ENCODE measurements around the gene POU6F2.
A peak's percentile ranks its signal among the peaks of the same experiment; 100 is the strongest.
"Not testable (repeated sequence)": the region's sequence is repeated elsewhere in the genome, so short reads cannot be mapped to it uniquely, and the experiment has no call there.

Gene POU6F2

DNA sequence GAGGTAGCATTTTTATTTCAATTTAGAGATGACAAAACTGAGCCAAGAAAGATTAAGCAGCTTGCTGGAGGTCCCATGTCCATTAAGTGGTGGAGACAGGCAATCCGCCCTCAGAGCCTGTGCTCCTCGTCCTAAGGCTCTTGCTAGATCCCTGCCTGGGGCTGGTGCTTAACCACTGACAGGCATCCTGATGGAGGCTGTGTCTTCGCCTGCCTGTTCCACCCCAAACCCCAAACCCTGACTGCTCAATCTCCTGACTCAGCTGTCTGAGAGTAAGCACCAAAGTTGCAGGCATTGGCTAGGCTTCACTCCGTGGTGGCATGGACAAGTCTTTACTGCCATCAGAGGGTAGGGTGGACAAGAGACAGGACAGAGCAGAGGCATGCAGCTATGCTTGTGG, 209.4 kb downstream of the POU6F2 start:
- no peak for DNase-seq (ENCODE audit: low read depth)

DNA sequence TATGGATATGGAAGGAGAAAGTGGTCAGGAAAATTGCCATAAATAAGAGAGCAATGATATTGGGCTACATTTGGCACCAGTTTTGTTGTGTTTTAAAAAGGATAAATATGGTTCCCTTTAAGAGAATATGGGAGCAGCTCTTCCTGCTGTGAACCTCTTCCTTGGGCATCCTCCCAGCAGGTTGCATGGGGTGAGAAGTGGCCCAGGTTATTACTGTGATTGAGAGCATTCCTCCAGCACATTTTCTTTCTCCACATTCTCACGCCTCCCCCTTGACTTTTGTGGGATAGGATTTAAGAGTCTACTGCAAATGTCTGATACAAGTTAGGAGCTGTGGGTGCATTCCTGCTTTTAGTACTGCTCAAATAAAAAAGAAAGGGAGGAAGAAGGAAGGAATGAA, 214.8 kb downstream of the POU6F2 start:
- no peak for DNase-seq (ENCODE audit: low read depth)

GRCh38 chr7:39194388-39194787, 216.7 kb downstream of the POU6F2 start:
- not testable (repeated sequence) for DNase-seq (ENCODE audit: low read depth)

- no peak for DNase-seq (ENCODE audit: low read depth)
Observed at GRCh38 chr7:39195967-39196366, 218.3 kb downstream of the POU6F2 start.

DNA sequence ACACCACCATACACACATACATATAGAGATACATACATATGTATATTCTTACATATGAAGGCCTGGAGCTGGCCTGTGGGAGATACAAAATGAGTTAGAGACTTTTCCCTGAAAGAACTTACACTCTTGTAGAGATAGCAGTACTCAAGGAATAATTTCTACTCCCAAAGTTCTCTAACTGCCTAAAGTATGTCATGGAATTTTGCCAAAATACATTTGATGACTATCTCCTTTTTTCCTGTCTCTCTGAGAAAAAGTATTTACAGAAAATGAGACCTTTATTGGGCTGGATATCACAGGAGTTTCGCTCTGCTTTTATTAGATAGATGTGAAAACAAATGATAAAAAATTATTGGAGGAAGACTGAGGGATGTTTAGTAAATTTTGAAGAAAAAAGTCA, 220.1 kb downstream of the POU6F2 start:
- peak; percentile 11 for DNase-seq (ENCODE audit: low read depth)

GRCh38 chr7:39198556-39198955, 220.8 kb downstream of the POU6F2 start:
- DNase-seq (ENCODE audit: low read depth), result no peak

GRCh38 chr7:39199006-39199405, 221.3 kb downstream of the POU6F2 start:
- DNase-seq (ENCODE audit: low read depth), result no peak

GRCh38 chr7:39199951-39200350, 222.2 kb downstream of the POU6F2 start:
- no peak for DNase-seq (ENCODE audit: low read depth)

DNA sequence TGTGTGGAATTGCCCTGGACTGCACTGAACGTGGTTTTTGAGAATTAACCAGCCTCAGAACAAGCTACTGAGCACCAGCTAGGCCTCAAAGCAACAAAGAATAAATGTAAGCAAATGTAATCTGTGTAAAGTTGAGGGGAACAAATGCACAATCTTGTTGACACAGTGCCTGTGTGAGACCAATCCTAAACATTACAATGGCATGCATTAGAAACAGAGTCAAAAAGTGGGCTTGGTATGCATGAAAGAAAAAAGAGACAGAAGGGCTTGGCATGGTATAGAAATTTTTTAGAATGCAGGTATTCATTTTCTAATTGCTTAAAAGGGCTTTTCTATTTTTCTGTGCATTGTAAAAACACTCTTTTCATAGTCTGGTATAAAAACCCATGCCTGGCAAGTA, 224.3 kb downstream of the POU6F2 start:
- DNase-seq (ENCODE audit: low read depth), result no peak

- DNase-seq (ENCODE audit: low read depth), result no peak
Observed at GRCh38 chr7:39210362-39210761, 232.7 kb downstream of the POU6F2 start.

- DNase-seq (ENCODE audit: low read depth), result no peak
Observed at GRCh38 chr7:39211581-39211980, 233.9 kb downstream of the POU6F2 start.

DNA sequence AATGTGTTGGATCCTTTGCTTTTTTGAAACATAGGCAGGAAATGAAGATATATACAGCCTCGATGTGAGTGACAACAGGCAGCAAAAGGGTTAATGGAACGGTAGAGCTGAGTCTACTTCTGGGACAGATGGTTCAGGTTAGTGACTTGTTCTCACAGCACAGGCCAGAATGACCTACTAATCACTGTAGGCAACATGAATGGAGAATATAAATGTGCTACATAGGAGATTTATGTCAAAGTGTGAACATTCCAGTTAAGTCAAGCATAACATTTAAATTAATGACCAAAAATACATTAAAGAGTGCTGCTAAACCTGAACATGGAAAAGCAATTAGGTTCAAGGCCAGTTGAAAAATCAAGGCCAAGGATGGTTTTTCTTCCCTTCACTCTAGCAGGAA, 235.2 kb downstream of the POU6F2 start:
- no peak for DNase-seq (ENCODE audit: low read depth)

DNA sequence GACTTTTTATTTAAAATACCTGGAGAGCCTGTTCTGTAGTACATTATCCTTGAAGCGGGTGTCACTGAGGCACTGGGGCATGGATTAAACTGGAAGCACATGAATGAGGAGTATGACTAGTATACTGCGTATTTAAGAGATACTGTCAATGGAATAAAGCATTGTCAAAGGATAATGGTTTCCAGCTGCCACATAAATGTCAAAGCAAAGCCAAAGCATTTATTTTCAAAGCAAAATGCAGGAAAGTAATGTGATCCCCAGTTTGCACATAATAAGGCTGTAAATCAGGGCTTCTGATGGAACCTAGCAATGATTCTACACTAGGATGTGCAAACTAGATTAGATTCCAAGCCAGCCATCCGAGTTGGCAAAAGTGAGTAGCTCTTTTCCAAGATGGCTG, 240.1 kb downstream of the POU6F2 start:
- DNase-seq (ENCODE audit: low read depth), result no peak

- DNase-seq (ENCODE audit: low read depth), result no peak
Observed at GRCh38 chr7:39219869-39220268, 242.2 kb downstream of the POU6F2 start.

GRCh38 chr7:39221901-39222300, 244.2 kb downstream of the POU6F2 start:
- no peak for DNase-seq (ENCODE audit: low read depth)

GRCh38 chr7:39228946-39229345, 251.2 kb downstream of the POU6F2 start:
- DNase-seq (ENCODE audit: low read depth), result peak; percentile 77

DNA sequence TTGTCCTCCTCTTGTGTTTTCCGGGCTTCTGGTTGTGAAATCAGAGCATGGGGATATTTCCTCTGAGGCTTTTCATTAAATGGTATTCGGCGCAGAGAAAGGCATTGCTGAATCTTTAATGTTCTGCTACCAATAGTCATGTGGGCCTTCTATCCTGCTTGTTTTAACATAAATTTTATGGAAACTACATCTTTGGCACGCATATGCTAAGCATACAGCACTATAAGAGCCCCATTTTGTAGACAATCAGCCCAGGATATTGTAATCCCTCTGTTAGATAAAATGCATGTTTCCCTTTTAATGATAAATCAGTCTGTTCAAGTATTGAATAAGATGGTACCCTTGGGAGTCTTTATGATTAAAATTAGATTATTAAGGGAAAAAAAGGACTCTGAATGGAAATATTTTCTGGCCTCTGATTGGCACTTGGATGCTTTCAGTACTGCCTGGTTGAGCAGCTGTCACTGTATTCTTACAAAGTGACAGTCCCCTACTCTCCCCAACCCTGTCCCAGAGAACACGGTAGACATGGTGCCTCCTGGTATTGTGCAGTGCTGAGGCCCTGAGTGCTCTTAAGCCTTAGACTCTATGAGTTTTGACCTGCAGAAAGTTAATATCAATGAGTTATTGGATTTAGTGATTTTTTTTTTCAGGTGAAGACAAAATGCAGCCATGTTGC, 256.3 kb downstream of the POU6F2 start:
- no peak for DNase-seq (ENCODE audit: low read depth)

GRCh38 chr7:39238234-39238869, 260.6 kb downstream of the POU6F2 start:
- DNase-seq (ENCODE audit: low read depth), result no peak

- DNase-seq (ENCODE audit: low read depth), result no peak
Observed at GRCh38 chr7:39240864-39241263, 263.2 kb downstream of the POU6F2 start.

GRCh38 chr7:39247576-39247975, 269.9 kb downstream of the POU6F2 start:
- DNase-seq (ENCODE audit: low read depth), result no peak

GRCh38 chr7:39248041-39248691, 270.5 kb downstream of the POU6F2 start:
- peak; percentile 20 for DNase-seq (ENCODE audit: low read depth)

DNA sequence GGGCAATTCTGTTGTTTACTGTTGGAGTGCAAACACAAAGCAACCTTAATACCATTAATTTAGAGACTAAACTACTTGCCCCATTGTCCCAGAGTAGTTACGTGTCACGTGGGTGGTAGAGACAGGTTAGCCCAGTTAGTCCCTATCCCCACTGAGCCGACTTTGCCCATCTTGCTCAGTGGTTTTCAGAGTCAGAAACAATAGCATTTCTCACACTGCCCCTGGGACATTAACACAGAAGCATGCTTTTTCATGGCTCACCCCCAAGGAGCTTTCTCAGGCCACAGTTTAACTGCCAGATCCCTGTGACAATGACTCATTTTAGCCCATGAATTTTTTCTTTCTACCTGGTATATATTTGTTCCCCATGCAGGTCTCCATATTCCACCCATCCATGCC, 271.0 kb downstream of the POU6F2 start:
- peak; percentile 2 for DNase-seq (ENCODE audit: low read depth)

- no peak for DNase-seq (ENCODE audit: low read depth)
Observed at GRCh38 chr7:39249635-39250152, 272.0 kb downstream of the POU6F2 start.

Data from EH (cell line).